GM06990 (cell line): ENCODE measurements around the gene POGZ.

Source experiments
- DNase-seq: peaks from one replicate; pipeline ENCODE4 v3.0.0-alpha.2; 2011; ENCODE audit not compliant: insufficient read length; ENCODE audit errors: extremely low read depth
- H3K27me3 ChIP-seq: replicated peaks from 2 replicates; pipeline ENCODE4 v1.6.0; 2011; ENCODE audit warnings: low read length; ENCODE audit not compliant: control insufficient read depth, insufficient read depth
- H3K36me3 ChIP-seq: 2 replicates; pipeline ENCODE4 v1.5.1; 2011; ENCODE audit warnings: low read length; ENCODE audit not compliant: control insufficient read depth, insufficient read depth
- H3K4me3 ChIP-seq: replicated peaks from 2 replicates; pipeline ENCODE4 v1.5.1; 2011; ENCODE audit warnings: low read depth, mild to moderate bottlenecking, control low read depth, low read length
- CTCF ChIP-seq: IDR thresholded peaks from 2 replicates; pipeline ENCODE4 v1.5.1; 2011; ENCODE audit warnings: low read length, control low read depth, mild to moderate bottlenecking, inconsistent platforms; ENCODE audit not compliant: insufficient read depth, poor library complexity, severe bottlenecking

Gene POGZ

GRCh38 chr1:151482017-151482416 lies 22.7 kb upstream of the POGZ start:
- H3K27me3 ChIP-seq: no peaks in the 10 kb centered on the region
- no peaks in the 10 kb centered on the region for H3K36me3 ChIP-seq
- H3K4me3 ChIP-seq: no peak overlapping the region
- TF ChIP-seq CTCF: no peak
- DNase-seq: no peak

GRCh38 chr1:151479462-151479861 lies 20.2 kb upstream of the POGZ start:
- no peak for TF ChIP-seq CTCF
- Histone ChIP-seq H3K27me3 (no peaks in the 10 kb centered on the region), H3K36me3 (no peaks in the 10 kb centered on the region), H3K4me3 (no peak overlapping the region)
- no peak for DNase-seq

GRCh38 chr1:151478923-151479322 lies 19.6 kb upstream of the POGZ start:
- no peak for TF ChIP-seq CTCF
- no peaks in the 10 kb centered on the region for H3K27me3 ChIP-seq
- no peak overlapping the region for H3K4me3 ChIP-seq
- no peaks in the 10 kb centered on the region for H3K36me3 ChIP-seq
- DNase-seq: no peak

GRCh38 chr1:151478140-151478812 lies 19.0 kb upstream of the POGZ start:
- DNase-seq: no peak
- TF ChIP-seq CTCF: no peak
- Histone ChIP-seq H3K4me3 (no peak overlapping the region), H3K27me3 (no peaks in the 10 kb centered on the region), H3K36me3 (no peaks in the 10 kb centered on the region)

GRCh38 chr1:151477066-151477465 lies 17.8 kb upstream of the POGZ start:
- no peak for TF ChIP-seq CTCF
- Histone ChIP-seq H3K4me3 (no peak overlapping the region), H3K27me3 (no peaks in the 10 kb centered on the region), H3K36me3 (no peaks in the 10 kb centered on the region)
- no peak for DNase-seq

- no peaks in the 10 kb centered on the region for H3K36me3 ChIP-seq
- H3K4me3 ChIP-seq: no peak overlapping the region
- H3K27me3 ChIP-seq: no peaks in the 10 kb centered on the region
- no peak for DNase-seq
- no peak for TF ChIP-seq CTCF
Observed at GRCh38 chr1:151476083-151476482, 16.8 kb upstream of the POGZ start.
